ENCODE measurements around the gene ETV3L. TPM values are rescaled to one million over a fixed set of nuclear protein-coding genes. Genes with fewer than 3 reads are reported as not detected.

The ETV3L gene
- total RNA-seq, 2 experiments from 2014 or later, result not detected

GRCh38 chr1:157115429-157115838 is 15.8 kb upstream of the ETV3L start:
- Mint-ChIP-seq H3K4me1 (peaks cover 5% of the 10 kb centered on the region), H3K4me3 (no peak overlapping the region), H3K9me3 (no peaks in the 10 kb centered on the region), H3K27ac (no peak overlapping the region), H3K27me3 (peaks cover 8% of the 10 kb centered on the region), H3K36me3 (peaks cover 2% of the 10 kb centered on the region)
- DNase-seq, result no peak

- Mint-ChIP-seq H3K4me1 (peaks cover 5% of the 10 kb centered on the region), H3K4me3 (no peak overlapping the region), H3K9me3 (no peaks in the 10 kb centered on the region), H3K27ac (no peak overlapping the region), H3K27me3 (peaks cover 12% of the 10 kb centered on the region), H3K36me3 (no peaks in the 10 kb centered on the region)
- DNase-seq, result no peak
These were observed 14.8 kb upstream of the ETV3L start for GRCh38 chr1:157114183-157115121.

- Mint-ChIP-seq H3K4me1 (peaks cover 5% of the 10 kb centered on the region), H3K9me3 (no peaks in the 10 kb centered on the region), H3K4me3 (no peak overlapping the region), H3K27ac (no peak overlapping the region), H3K27me3 (peaks cover 19% of the 10 kb centered on the region), H3K36me3 (no peaks in the 10 kb centered on the region)
- no peak for DNase-seq
These were observed 14.0 kb upstream of the ETV3L start for GRCh38 chr1:157113631-157114030.

- Mint-ChIP-seq H3K36me3 (no peaks in the 10 kb centered on the region), H3K27ac (no peak overlapping the region), H3K27me3 (peaks cover 24% of the 10 kb centered on the region), H3K9me3 (no peaks in the 10 kb centered on the region), H3K4me1 (peaks cover 5% of the 10 kb centered on the region), H3K4me3 (no peak overlapping the region)
- no peak for DNase-seq
These were observed 13.5 kb upstream of the ETV3L start for GRCh38 chr1:157113106-157113505.

GRCh38 chr1:157112186-157112867 is 12.7 kb upstream of the ETV3L start:
- no peak for DNase-seq
- Mint-ChIP-seq H3K27me3 (peaks cover 30% of the 10 kb centered on the region), H3K4me1 (peaks cover 5% of the 10 kb centered on the region), H3K4me3 (no peak overlapping the region), H3K27ac (no peak overlapping the region), H3K9me3 (no peaks in the 10 kb centered on the region), H3K36me3 (no peaks in the 10 kb centered on the region)

GRCh38 chr1:157111396-157112165 is 12.0 kb upstream of the ETV3L start:
- Mint-ChIP-seq H3K9me3 (no peaks in the 10 kb centered on the region), H3K27me3 (peaks cover 36% of the 10 kb centered on the region), H3K36me3 (no peaks in the 10 kb centered on the region), H3K27ac (no peak overlapping the region), H3K4me3 (no peak overlapping the region), H3K4me1 (peaks cover 7% of the 10 kb centered on the region)
- DNase-seq, result no peak

- Mint-ChIP-seq H3K4me3 (no peak overlapping the region), H3K36me3 (no peaks in the 10 kb centered on the region), H3K27me3 (peaks cover 45% of the 10 kb centered on the region), H3K4me1 (peaks cover 13% of the 10 kb centered on the region), H3K27ac (no peak overlapping the region), H3K9me3 (no peaks in the 10 kb centered on the region)
- no peak for DNase-seq
These were observed 11.1 kb upstream of the ETV3L start for GRCh38 chr1:157110686-157111085.

GRCh38 chr1:157110003-157110402 is 10.4 kb upstream of the ETV3L start:
- peaks cover 11% of the 10 kb centered on the region for H3K4me1 Mint-ChIP-seq
- H3K27ac Mint-ChIP-seq, result no peak overlapping the region
- H3K27me3 Mint-ChIP-seq, result peaks cover 48% of the 10 kb centered on the region
- DNase-seq, result no peak
- no peak overlapping the region for H3K4me3 Mint-ChIP-seq
- H3K36me3 Mint-ChIP-seq, result no peaks in the 10 kb centered on the region
- H3K9me3 Mint-ChIP-seq, result no peaks in the 10 kb centered on the region

GRCh38 chr1:157108448-157108847 is 8.8 kb upstream of the ETV3L start:
- no peaks in the 10 kb centered on the region for H3K36me3 Mint-ChIP-seq
- H3K4me3 Mint-ChIP-seq, result no peak overlapping the region
- no peaks in the 10 kb centered on the region for H3K9me3 Mint-ChIP-seq
- peaks cover 48% of the 10 kb centered on the region for H3K27me3 Mint-ChIP-seq
- peaks cover 11% of the 10 kb centered on the region for H3K4me1 Mint-ChIP-seq
- no peak for DNase-seq
- no peak overlapping the region for H3K27ac Mint-ChIP-seq

- no peak for DNase-seq
- Mint-ChIP-seq H3K4me1 (peaks cover 8% of the 10 kb centered on the region), H3K27ac (no peak overlapping the region), H3K27me3 (peaks cover 48% of the 10 kb centered on the region), H3K9me3 (no peaks in the 10 kb centered on the region), H3K36me3 (no peaks in the 10 kb centered on the region), H3K4me3 (no peak overlapping the region)
These were observed 8.1 kb upstream of the ETV3L start for GRCh38 chr1:157107702-157108101.

- no peaks in the 10 kb centered on the region for H3K36me3 Mint-ChIP-seq
- DNase-seq, result no peak
- H3K4me1 Mint-ChIP-seq, result peaks cover 8% of the 10 kb centered on the region
- no peaks in the 10 kb centered on the region for H3K9me3 Mint-ChIP-seq
- H3K27me3 Mint-ChIP-seq, result peaks cover 48% of the 10 kb centered on the region
- no peak overlapping the region for H3K27ac Mint-ChIP-seq
- H3K4me3 Mint-ChIP-seq, result no peak overlapping the region
These were observed 7.2 kb upstream of the ETV3L start for GRCh38 chr1:157106813-157107189.

- H3K4me3 Mint-ChIP-seq, result no peak overlapping the region
- no peak overlapping the region for H3K27ac Mint-ChIP-seq
- peak; percentile 33 for DNase-seq
- peaks cover 47% of the 10 kb centered on the region for H3K27me3 Mint-ChIP-seq
- peaks cover 8% of the 10 kb centered on the region for H3K4me1 Mint-ChIP-seq
- no peaks in the 10 kb centered on the region for H3K9me3 Mint-ChIP-seq
- no peaks in the 10 kb centered on the region for H3K36me3 Mint-ChIP-seq
These were observed 6.6 kb upstream of the ETV3L start for GRCh38 chr1:157105988-157106812.

GRCh38 chr1:157105298-157105987 is 5.8 kb upstream of the ETV3L start:
- Mint-ChIP-seq H3K27me3 (peaks cover 40% of the 10 kb centered on the region), H3K4me1 (peaks cover 8% of the 10 kb centered on the region), H3K27ac (no peak overlapping the region), H3K36me3 (no peaks in the 10 kb centered on the region), H3K4me3 (no peak overlapping the region), H3K9me3 (no peaks in the 10 kb centered on the region)
- no peak for DNase-seq
